A549 (cell line): ENCODE measurements around the gene KNOP1. TPM values are rescaled to one million over a fixed set of nuclear protein-coding genes. Genes with fewer than 3 reads are reported as not detected.

Experiments used
- ATAC-seq, 2 experiments: fragments of 200-7000 bp in 1 of 2; fragments of >200 bp in 1 of 2; cut with Nextera tagmentation in 1 of 2; cut with Tn5 transposase in 1 of 2; 3 replicates each; pipeline versions ENCODE4 v1.8.0 to v1.9.1; 2018 to 2020; ENCODE audit warnings: mild to moderate bottlenecking in 1 of 2, moderate library complexity in 1 of 2
- CTCF ChIA-PET: fragments of 300-600 bp; sonication (Branson Sonifier 250); formaldehyde crosslinking; extraction: SDS; loops from one replicate; lab custom pipeline; 2021; ENCODE audit warnings: antibody characterized with exemption, inconsistent platforms; lab: Yijun Ruan, JAX
- POLR2A ChIA-PET: fragments of 350-600 bp; formaldehyde crosslinking; extraction: SDS; loops from one replicate; lab custom pipeline; 2021; ENCODE audit warnings: antibody characterized with exemption, inconsistent platforms; lab: Yijun Ruan, JAX
- DNase-seq, 2 experiments: peaks; one replicate each; pipeline versions ENCODE4 v3.0.0 to v3.0.0-alpha.2; 2011 to 2016; ENCODE audit warnings: low read depth in 1 of 2, low spot score in 1 of 2
- FAIRE-seq: peaks from 2 replicates; lab custom pipeline; 2011; peaks lifted over from hg19 to GRCh38; lab: Jason Lieb, UNC
- H3K27ac ChIP-seq, 2 experiments: fragments of >200 bp; sonication (Bioruptor Twin); formaldehyde crosslinking; 3 replicates each; pipeline ENCODE4 v1.5.1; 2016 to 2017
- H3K4me1 ChIP-seq: fragments of >200 bp; sonication (Bioruptor Twin); formaldehyde crosslinking; 3 replicates; pipeline ENCODE4 v1.6.1; 2016
- H3K4me2 ChIP-seq: fragments of >200 bp; sonication (Bioruptor Twin); formaldehyde crosslinking; 3 replicates; pipeline ENCODE4 v1.6.1; 2016
- H3K4me3 ChIP-seq: fragments of >200 bp; sonication (Bioruptor Twin); formaldehyde crosslinking; 3 replicates; pipeline ENCODE4 v1.5.1; 2016
- H3K9me3 ChIP-seq: fragments of >200 bp; sonication (Bioruptor Twin); formaldehyde crosslinking; 3 replicates; pipeline ENCODE4 v1.6.1; 2016
- CBX8 ChIP-seq: fragments of 200-600 bp; sonication (generic); IDR thresholded peaks from 2 replicates; pipeline ENCODE4 v1.6.1; 2016
- CTCF ChIP-seq: fragments of >200 bp; sonication (Bioruptor Twin); formaldehyde crosslinking; IDR thresholded peaks from 3 replicates; pipeline ENCODE4 v1.5.1; 2016
- FOSL2 ChIP-seq, 2 experiments: fragments of 450-650 bp in 1 of 2; fragments of >200 bp in 1 of 2; sonication (Bioruptor Twin) in 1 of 2; formaldehyde crosslinking; IDR thresholded peaks; 2 replicates each; pipeline versions ENCODE4 v1.5.0 to v1.6.1; 2016 to 2020; ENCODE audit warnings: mild to moderate bottlenecking in 1 of 2, moderate library complexity in 1 of 2
- FOXS1 ChIP-seq: fragments of 250-450 bp; sonication (Bioruptor Pico); IDR thresholded peaks from 2 replicates; pipeline ENCODE4 v1.5.0; 2020; ENCODE audit warnings: mild to moderate bottlenecking, moderate library complexity
- HDAC2 ChIP-seq: fragments of 200-600 bp; sonication (generic); IDR thresholded peaks from 2 replicates; pipeline ENCODE4 v1.6.1; 2016
- HOXB5 ChIP-seq: fragments of 250-450 bp; sonication (Bioruptor Pico); IDR thresholded peaks from 2 replicates; pipeline ENCODE4 v1.5.0; 2020; ENCODE audit warnings: mild to moderate bottlenecking, moderate library complexity
- MAFK ChIP-seq: fragments of 450-650 bp; IDR thresholded peaks from 2 replicates; pipeline ENCODE4 v1.6.1; 2014; ENCODE audit not compliant: partially characterized antibody
- MYC ChIP-seq: IDR thresholded peaks from 2 replicates; pipeline ENCODE4 v1.6.1; 2012; ENCODE audit warnings: mild to moderate bottlenecking, inconsistent platforms, low read length, improper control_type of control experiment, borderline replicate concordance
- NPAS2 ChIP-seq: fragments of 250-450 bp; sonication (Bioruptor Pico); IDR thresholded peaks from 2 replicates; pipeline ENCODE4 v1.8.0; 2022; ENCODE audit warnings: mild to moderate bottlenecking, moderate library complexity, borderline replicate concordance
- NR3C1 ChIP-seq: fragments of >200 bp; sonication (Bioruptor Twin); formaldehyde crosslinking; IDR thresholded peaks from 3 replicates; pipeline ENCODE4 v1.6.1; 2017
- POLR2A ChIP-seq: IDR thresholded peaks from 2 replicates; pipeline ENCODE4 v1.6.1; 2012; ENCODE audit warnings: mild to moderate bottlenecking, low read length
- ZC3H11A ChIP-seq: fragments of 450-650 bp; IDR thresholded peaks from 2 replicates; pipeline ENCODE4 v1.6.1; 2014; ENCODE audit warnings: antibody characterized with exemption, mild to moderate bottlenecking
- ZNF302 ChIP-seq: fragments of 250-450 bp; sonication (Bioruptor Pico); IDR thresholded peaks from 2 replicates; pipeline ENCODE4 v1.9.0; 2021; ENCODE audit warnings: inconsistent platforms, mild to moderate bottlenecking, moderate library complexity
- ZSCAN20 ChIP-seq: fragments of 250-450 bp; sonication (Bioruptor Pico); IDR thresholded peaks from 2 replicates; pipeline ENCODE4 v1.8.0; 2022; ENCODE audit warnings: mild to moderate bottlenecking, moderate library complexity
- WGBS: methylation state at CpG from one replicate; pipeline ENCODE4 v1.1.6; 2017; ENCODE audit errors: missing lambda C conversion rate; 5-methylcytosine and 5-hydroxymethylcytosine counted together
- polyA plus RNA-seq, 4 experiments: library from polyadenylated mRNA; depleted of rRNA in 3 of 4; stranded (reverse); fragments of >200 nt; fragmentation: RNase III in 1 of 4; extraction: RNeasy Plus Mini Kit Qiagen cat#74134 plus additional on column Dnase treatment in 1 of 4; gene quantifications; 2 replicates in 3 of 4; 3 replicates in 1 of 4; pipeline ENCODE4 v1.2.3, GENCODE V29; 2011 to 2017
- TF ChIP-seq, protein P1 (sequence below): fragments of 200-600 bp; sonication (generic); IDR thresholded peaks from 2 replicates; pipeline ENCODE4 v1.6.1; 2016; ENCODE audit warnings: antibody characterized with exemption, mild to moderate bottlenecking, moderate library complexity
- TF ChIP-seq, protein P2 (sequence below): fragments of 150-350 bp; IDR thresholded peaks from 2 replicates; pipeline ENCODE4 v1.6.1; 2014; ENCODE audit warnings: low read depth, mild to moderate bottlenecking, low read length

KNOP1 gene
- polyA plus RNA-seq, 2 of the 4 experiments (the other 2 are of a cell fraction), result 38.2 to 44.8 TPM

DNA sequence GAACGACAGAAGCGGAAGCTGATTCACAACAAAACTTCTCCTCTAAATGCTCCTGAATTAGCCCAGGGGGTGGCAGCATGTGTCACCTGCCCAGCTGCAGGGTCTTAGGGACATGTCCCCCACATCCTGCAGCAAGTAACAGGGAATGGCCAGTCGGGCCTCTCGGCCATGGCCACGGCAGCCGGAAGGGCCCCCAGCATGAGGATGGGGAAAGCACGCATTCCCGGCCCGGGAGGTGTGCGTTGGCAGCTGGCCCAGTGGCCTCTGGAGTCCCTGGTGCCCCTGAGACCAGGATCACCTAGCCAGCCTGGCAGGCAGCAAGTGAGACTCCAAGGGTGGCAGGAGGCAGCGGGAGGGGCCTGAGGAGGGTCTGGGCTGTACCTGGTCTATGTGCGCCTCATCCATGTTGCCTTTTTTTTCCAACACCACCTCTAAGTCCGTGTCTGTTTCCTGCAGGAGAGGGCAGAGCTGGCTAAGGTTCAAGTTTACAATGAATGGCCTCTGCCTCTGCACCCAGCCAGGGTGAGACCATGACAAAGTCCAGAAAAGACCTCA is 7.0 kb downstream of the KNOP1 start (continued):
- TF ChIP-seq, protein P1, sequence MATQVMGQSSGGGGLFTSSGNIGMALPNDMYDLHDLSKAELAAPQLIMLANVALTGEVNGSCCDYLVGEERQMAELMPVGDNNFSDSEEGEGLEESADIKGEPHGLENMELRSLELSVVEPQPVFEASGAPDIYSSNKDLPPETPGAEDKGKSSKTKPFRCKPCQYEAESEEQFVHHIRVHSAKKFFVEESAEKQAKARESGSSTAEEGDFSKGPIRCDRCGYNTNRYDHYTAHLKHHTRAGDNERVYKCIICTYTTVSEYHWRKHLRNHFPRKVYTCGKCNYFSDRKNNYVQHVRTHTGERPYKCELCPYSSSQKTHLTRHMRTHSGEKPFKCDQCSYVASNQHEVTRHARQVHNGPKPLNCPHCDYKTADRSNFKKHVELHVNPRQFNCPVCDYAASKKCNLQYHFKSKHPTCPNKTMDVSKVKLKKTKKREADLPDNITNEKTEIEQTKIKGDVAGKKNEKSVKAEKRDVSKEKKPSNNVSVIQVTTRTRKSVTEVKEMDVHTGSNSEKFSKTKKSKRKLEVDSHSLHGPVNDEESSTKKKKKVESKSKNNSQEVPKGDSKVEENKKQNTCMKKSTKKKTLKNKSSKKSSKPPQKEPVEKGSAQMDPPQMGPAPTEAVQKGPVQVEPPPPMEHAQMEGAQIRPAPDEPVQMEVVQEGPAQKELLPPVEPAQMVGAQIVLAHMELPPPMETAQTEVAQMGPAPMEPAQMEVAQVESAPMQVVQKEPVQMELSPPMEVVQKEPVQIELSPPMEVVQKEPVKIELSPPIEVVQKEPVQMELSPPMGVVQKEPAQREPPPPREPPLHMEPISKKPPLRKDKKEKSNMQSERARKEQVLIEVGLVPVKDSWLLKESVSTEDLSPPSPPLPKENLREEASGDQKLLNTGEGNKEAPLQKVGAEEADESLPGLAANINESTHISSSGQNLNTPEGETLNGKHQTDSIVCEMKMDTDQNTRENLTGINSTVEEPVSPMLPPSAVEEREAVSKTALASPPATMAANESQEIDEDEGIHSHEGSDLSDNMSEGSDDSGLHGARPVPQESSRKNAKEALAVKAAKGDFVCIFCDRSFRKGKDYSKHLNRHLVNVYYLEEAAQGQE, result no peak
- TF ChIP-seq POLR2A, result no peak
- no peak for TF ChIP-seq NR3C1
- TF ChIP-seq, protein P2, sequence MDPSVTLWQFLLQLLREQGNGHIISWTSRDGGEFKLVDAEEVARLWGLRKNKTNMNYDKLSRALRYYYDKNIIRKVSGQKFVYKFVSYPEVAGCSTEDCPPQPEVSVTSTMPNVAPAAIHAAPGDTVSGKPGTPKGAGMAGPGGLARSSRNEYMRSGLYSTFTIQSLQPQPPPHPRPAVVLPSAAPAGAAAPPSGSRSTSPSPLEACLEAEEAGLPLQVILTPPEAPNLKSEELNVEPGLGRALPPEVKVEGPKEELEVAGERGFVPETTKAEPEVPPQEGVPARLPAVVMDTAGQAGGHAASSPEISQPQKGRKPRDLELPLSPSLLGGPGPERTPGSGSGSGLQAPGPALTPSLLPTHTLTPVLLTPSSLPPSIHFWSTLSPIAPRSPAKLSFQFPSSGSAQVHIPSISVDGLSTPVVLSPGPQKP, result no peak
- TF ChIP-seq FOSL2 (IDR thresholded peaks at IDR 0.05), result no peak
- TF ChIP-seq FOSL2 (CRISPR knock-in tag; IDR thresholded peaks at IDR 0.05), result no peak

DNA sequence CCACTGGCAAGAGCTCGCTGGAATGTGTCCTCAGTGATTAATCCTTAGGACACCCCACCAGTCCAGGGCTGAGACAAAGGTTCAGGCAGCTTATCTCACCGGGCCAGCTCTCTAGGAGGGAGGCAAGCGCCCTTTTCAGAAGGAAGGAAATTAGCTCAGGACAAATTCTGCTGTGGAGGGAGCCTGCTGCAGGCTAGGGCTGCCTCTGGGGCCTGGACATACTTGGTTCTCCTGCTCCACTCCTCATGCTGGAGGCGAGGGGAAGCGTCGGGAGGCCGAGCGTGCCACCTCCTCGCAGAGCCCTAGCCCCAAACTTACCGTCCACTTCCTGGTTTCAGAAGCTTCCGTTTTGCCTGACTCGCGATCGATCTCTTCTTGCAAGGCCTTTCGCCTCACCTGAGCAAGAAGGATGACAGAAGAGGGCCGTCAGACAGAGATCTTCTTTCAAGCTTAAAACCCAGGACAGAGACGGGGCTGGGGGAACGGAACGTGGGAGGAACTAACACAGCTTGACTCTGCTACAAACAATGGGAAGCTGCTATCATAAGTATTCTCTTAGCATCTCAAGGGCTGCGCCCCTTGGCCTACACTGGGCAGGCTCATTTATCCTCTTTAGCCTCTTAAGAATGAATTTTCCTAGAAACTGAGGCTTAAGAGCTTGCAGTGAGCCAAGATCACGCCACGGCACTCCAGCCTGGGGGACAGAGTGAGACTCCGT is 7.7 kb downstream of the KNOP1 start:
- Histone ChIP-seq H3K4me1 (peaks cover 6% of the 10 kb centered on the region; the same call in 1 of the 3 replicates), H3K9me3 (no peaks in the 10 kb centered on the region), H3K4me3 (no peak overlapping the region), H3K4me2 (no peak overlapping the region), H3K27ac (no peak overlapping the region)
- POLR2A ChIA-PET, result interaction anchor here (0.7 kb wide), 1 partner anchor 174 kb away, joined by 5 read pairs; no protein-coding TSS in a partner anchor
- no peak for DNase-seq
- CTCF ChIA-PET, result interaction anchor here (0.6 to 2.9 kb wide), 5 partner anchors 11 to 176 kb away, joined by 3 to 13 read pairs (median 3); partner anchors contain the start of gene GPRC5B
- no peak for FAIRE-seq
- WGBS, result 93% methylated on average over 21 of the region's 23 CpGs
- ATAC-seq, result no peak
- TF ChIP-seq HOXB5 (CRISPR knock-in tag) (no peak), FOSL2 (IDR thresholded peaks at IDR 0.05) (no peak), FOSL2 (CRISPR knock-in tag; IDR thresholded peaks at IDR 0.05) (no peak), CBX8 (no peak), CTCF (no peak), ZNF302 (no peak), FOXS1 (no peak), NPAS2 (CRISPR knock-in tag) (no peak), ZC3H11A (no peak), MAFK (no peak), ZSCAN20 (CRISPR knock-in tag) (no peak), HDAC2 (no peak), MYC (no peak)
